Astrocyte of the spinal cord (primary cell): ENCODE results near the gene SCP2.

Experiments used
- DNase-seq: peaks from one replicate; pipeline ENCODE4 v3.0.0; 2011; ENCODE audit warnings: low read depth, low spot score
- H3K4me3 ChIP-seq: 2 replicates; pipeline ENCODE4 v1.5.1; 2011; ENCODE audit warnings: low read depth, mild to moderate bottlenecking, low read length, moderate library complexity
- CTCF ChIP-seq: IDR thresholded peaks from 2 replicates; pipeline ENCODE4 v1.5.1; 2012; ENCODE audit warnings: low read depth, mild to moderate bottlenecking, low read length, inconsistent platforms
- in situ Hi-C: cut with HindIII; loops from 2 replicates; pipeline ENCODE4 v1.10.0; 2017; ENCODE audit warnings: low sequenced_read_pairs

SCP2 gene

GRCh38 chr1:53073287-53073686 lies 146.2 kb downstream of the SCP2 start:
- no peak for TF ChIP-seq CTCF
- DNase-seq: no peak
- in situ Hi-C loops: no loop called here
- no peak overlapping the region for H3K4me3 ChIP-seq

- DNase-seq: no peak
- TF ChIP-seq CTCF: no peak
- no peak overlapping the region for H3K4me3 ChIP-seq
- in situ Hi-C loops: no loop called here
Observed at GRCh38 chr1:53073868-53074311, 146.8 kb downstream of the SCP2 start.

- no peak overlapping the region for H3K4me3 ChIP-seq
Observed at GRCh38 chr1:53074313-53075154, 147.5 kb downstream of the SCP2 start.

GRCh38 chr1:53075206-53075605 lies 148.1 kb downstream of the SCP2 start:
- TF ChIP-seq CTCF: no peak
- H3K4me3 ChIP-seq: no peak overlapping the region
- DNase-seq: no peak
- in situ Hi-C loops: no loop called here

More at GRCh38 chr1:53074313-53075154, 147.5 kb downstream of the SCP2 start:
- no peak for DNase-seq
- TF ChIP-seq CTCF: no peak
- in situ Hi-C loops: no loop called here

- no peak for TF ChIP-seq CTCF
- DNase-seq: no peak
- no peak overlapping the region for H3K4me3 ChIP-seq
- in situ Hi-C loops: no loop called here
Observed at GRCh38 chr1:53075761-53076163, 148.7 kb downstream of the SCP2 start.

GRCh38 chr1:53076165-53076564 lies 149.1 kb downstream of the SCP2 start:
- DNase-seq: no peak
- in situ Hi-C loops: no loop called here

More at GRCh38 chr1:53076165-53076564, 149.1 kb downstream of the SCP2 start:
- no peak overlapping the region for H3K4me3 ChIP-seq
- TF ChIP-seq CTCF: no peak
